T-cell (primary cell): ENCODE data around the gene RAB11A. TPM values are rescaled to one million over a fixed set of nuclear protein-coding genes. Genes with fewer than 3 reads are reported as not detected.

ENCODE experiments used
- ATAC-seq, 4 experiments: fragments of 200-7000 bp in 3 of 4; fragments of 150-1000 bp in 1 of 4; cut with Tn5 transposase; replicated peaks in 1 of 4; 1 replicate in 3 of 4; 2 replicates in 1 of 4; pipeline ENCODE4 v1.10.0; 2021; ENCODE audit warnings: moderate library complexity in 3 of 4, mild to moderate bottlenecking in 2 of 4, moderate number of reproducible peaks in 1 of 4
- CTCF ChIA-PET, 2 donors: fragments of 300-600 bp; sonication (Branson Sonifier 250); formaldehyde crosslinking; loops; one replicate each; lab custom pipeline; 2022; ENCODE audit warnings: antibody characterized with exemption in 2 of 2; lab: Charles Lee
- POLR2A ChIA-PET, 2 donors: fragments of 300-600 bp; sonication (Branson Sonifier 250); formaldehyde crosslinking; loops; one replicate each; lab custom pipeline; 2022; ENCODE audit warnings: antibody characterized with exemption in 2 of 2; lab: Charles Lee
- DNase-seq, 35 experiments: peaks; one replicate each; pipeline versions ENCODE4 v3.0.0 to v3.0.0-alpha.2; 2013 to 2023
- H3K27ac ChIP-seq: one replicate; pipeline ENCODE4 v1.5.1; 2013; ENCODE audit warnings: low read length
- H3K27me3 ChIP-seq, 2 experiments: replicated peaks in 1 of 2; 1 replicate in 1 of 2; 2 replicates in 1 of 2; pipeline versions ENCODE4 v1.6.1 to v1.7.0; 2013; ENCODE audit warnings: low read length in 1 of 2, mixed read lengths in 1 of 2; ENCODE audit not compliant: control insufficient read depth in 2 of 2, insufficient read depth in 2 of 2; ENCODE audit errors: extremely low read depth in 1 of 2
- H3K36me3 ChIP-seq, 2 donors: 1 replicate in 1 of 2; 2 replicates in 1 of 2; pipeline versions ENCODE4 v1.6.1 to v1.7.0; 2013; ENCODE audit warnings: low read length in 1 of 2; ENCODE audit not compliant: control insufficient read depth in 2 of 2, insufficient read depth in 1 of 2; ENCODE audit errors: extremely low read depth in 1 of 2
- H3K4me1 ChIP-seq, 2 experiments: 1 replicate in 1 of 2; 2 replicates in 1 of 2; pipeline versions ENCODE4 v1.6.1 to v1.7.0; 2013; ENCODE audit warnings: low read length in 2 of 2, mixed read lengths in 1 of 2; ENCODE audit not compliant: insufficient read depth in 2 of 2, control insufficient read depth in 1 of 2; ENCODE audit errors: extremely low read depth in 1 of 2
- H3K4me3 ChIP-seq, 2 donors: 1 replicate in 1 of 2; 2 replicates in 1 of 2; pipeline versions ENCODE4 v1.5.1 to v1.7.0; 2013; ENCODE audit warnings: mild to moderate bottlenecking in 2 of 2, low read length in 1 of 2, moderate library complexity in 1 of 2; ENCODE audit not compliant: control insufficient read depth in 1 of 2; ENCODE audit errors: extremely low read depth in 1 of 2
- H3K9me3 ChIP-seq: 2 replicates; pipeline ENCODE4 v1.7.0; 2013
- H3K27ac Mint-ChIP-seq, 2 donors: one replicate each; pipeline ENCODE4 v1.8.0; 2020 to 2021; ENCODE audit warnings: mild to moderate bottlenecking in 2 of 2, mixed read lengths in 2 of 2
- H3K27me3 Mint-ChIP-seq, 2 donors: one replicate each; pipeline ENCODE4 v1.8.0; 2021 to 2022; ENCODE audit warnings: mixed read lengths in 2 of 2
- H3K36me3 Mint-ChIP-seq: one replicate; pipeline ENCODE4 v1.8.0; 2021; ENCODE audit warnings: mixed read lengths
- H3K4me1 Mint-ChIP-seq, 3 donors: one replicate each; pipeline ENCODE4 v1.8.0; 2020 to 2022; ENCODE audit warnings: mixed read lengths in 3 of 3, mild to moderate bottlenecking in 1 of 3
- H3K4me3 Mint-ChIP-seq, 3 donors: one replicate each; pipeline ENCODE4 v1.8.0; 2020 to 2022; ENCODE audit warnings: mild to moderate bottlenecking in 3 of 3, mixed read lengths in 3 of 3, moderate library complexity in 3 of 3
- H3K9me3 Mint-ChIP-seq, 3 donors: one replicate each; pipeline ENCODE4 v1.8.0; 2020 to 2022; ENCODE audit warnings: mixed read lengths in 3 of 3
- WGBS: methylation state at CpG from one replicate; pipeline ENCODE4 v1.1.5; 2013; ENCODE audit warnings: missing lambda C conversion rate; ENCODE audit not compliant: insufficient coverage; 5-methylcytosine and 5-hydroxymethylcytosine counted together
- total RNA-seq, 35 experiments: library from RNA in 6 of 35; stranded (reverse) in 6 of 35; fragments of 120-200 nt in 1 of 35; gene quantifications; one replicate each; pipeline versions ENCODE4 v1.2.1 to v1.2.4 and lab custom pipeline; 2013 to 2026

The RAB11A gene
- total RNA-seq, 5 donors from 2014 or later (not counting 1 experiment from before 2014, with no cell fraction given), result 82.4 to 103 (median 97.5) TPM

GRCh38 chr15:65900488-65900887, 31.2 kb downstream of the RAB11A start:
- Histone ChIP-seq H3K4me1 (no peaks in the 10 kb centered on the region), H3K27ac (no peak overlapping the region), H3K9me3 (no peaks in the 10 kb centered on the region), H3K4me3 (no peak overlapping the region), H3K27me3 (no peaks in the 10 kb centered on the region), H3K36me3 (peaks cover 8 to 39% of the 10 kb centered on the region in 2 donors)
- Mint-ChIP-seq H3K4me1 (peaks cover 5 to 10% (median 8%) of the 10 kb centered on the region in 3 donors), H3K36me3 (peaks cover 61% of the 10 kb centered on the region), H3K9me3 (no peaks in the 10 kb centered on the region), H3K27ac (no peak overlapping the region), H3K27me3 (no peaks in the 10 kb centered on the region), H3K4me3 (no peak overlapping the region)
- ChIA-PET POLR2A (no interaction called here), CTCF (no interaction called here)
- WGBS, result no CpG with 5 or more reads among the region's 3 CpGs
- DNase-seq (no peak), ATAC-seq (no peak)

- ChIA-PET CTCF (no interaction called here), POLR2A (no interaction called here)
- Mint-ChIP-seq H3K4me3 (no peak overlapping the region), H3K36me3 (peaks cover 60% of the 10 kb centered on the region), H3K4me1 (peaks cover 5 to 10% (median 8%) of the 10 kb centered on the region in 3 donors), H3K27ac (no peak overlapping the region), H3K27me3 (no peaks in the 10 kb centered on the region), H3K9me3 (no peaks in the 10 kb centered on the region)
- no peak for ATAC-seq
- no peak overlapping the region for H3K27ac ChIP-seq
- no peaks in the 10 kb centered on the region for H3K27me3 ChIP-seq
- H3K4me1 ChIP-seq, result no peaks in the 10 kb centered on the region
- H3K36me3 ChIP-seq, result peaks cover 8 to 42% of the 10 kb centered on the region in 2 donors
- WGBS, result 100% methylated on average over 1 of the region's 2 CpGs
- H3K9me3 ChIP-seq, result no peaks in the 10 kb centered on the region
- DNase-seq, result no peak
- H3K4me3 ChIP-seq, result no peak overlapping the region
These were observed 32.0 kb downstream of the RAB11A start for GRCh38 chr15:65901336-65901735.

DNA sequence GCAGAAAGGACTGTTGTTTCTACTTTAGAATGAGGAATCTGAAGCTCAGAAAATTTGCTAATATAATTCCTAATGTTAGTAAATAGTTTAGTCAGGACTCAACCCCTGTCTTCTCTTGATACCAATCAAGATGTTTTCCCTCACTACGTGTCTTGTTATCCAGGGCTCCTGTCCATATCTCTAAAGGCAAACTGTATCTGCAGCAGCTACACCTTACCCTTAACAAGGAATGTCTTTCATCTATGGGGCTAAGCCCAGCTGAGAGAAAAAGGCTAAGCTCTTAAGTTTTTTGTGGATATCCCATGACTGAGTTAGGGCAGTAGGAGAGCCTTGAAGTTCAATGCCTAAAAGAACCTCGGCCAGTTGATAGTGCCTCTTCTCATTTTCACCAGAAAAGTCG, 32.5 kb downstream of the RAB11A start:
- CTCF ChIA-PET, result no interaction called here
- no peaks in the 10 kb centered on the region for H3K27me3 ChIP-seq
- Mint-ChIP-seq H3K27me3 (no peaks in the 10 kb centered on the region), H3K36me3 (peaks cover 60% of the 10 kb centered on the region), H3K27ac (no peak overlapping the region), H3K4me1 (peaks cover 5 to 10% (median 8%) of the 10 kb centered on the region in 3 donors), H3K9me3 (no peaks in the 10 kb centered on the region), H3K4me3 (no peak overlapping the region)
- no peaks in the 10 kb centered on the region for H3K9me3 ChIP-seq
- H3K27ac ChIP-seq, result no peak overlapping the region
- no peak overlapping the region for H3K4me3 ChIP-seq
- no CpG with 5 or more reads among the region's 3 CpGs for WGBS
- ATAC-seq (no peak), DNase-seq (no peak)
- peaks cover 8 to 47% of the 10 kb centered on the region in 2 donors for H3K36me3 ChIP-seq
- H3K4me1 ChIP-seq, result no peaks in the 10 kb centered on the region
- POLR2A ChIA-PET, result no interaction called here

GRCh38 chr15:65902373-65902772, 33.1 kb downstream of the RAB11A start:
- H3K4me1 ChIP-seq, result no peaks in the 10 kb centered on the region
- peaks cover 5 to 10% (median 8%) of the 10 kb centered on the region in 3 donors for H3K4me1 Mint-ChIP-seq
- peak in 3 of 35 experiments; percentile 6 to 49 (median 11) for DNase-seq
- no peak overlapping the region for H3K27ac ChIP-seq
- H3K27ac Mint-ChIP-seq, result no peak overlapping the region
- H3K36me3 ChIP-seq, result peaks cover 8 to 44% of the 10 kb centered on the region in 2 donors
- no peaks in the 10 kb centered on the region for H3K27me3 Mint-ChIP-seq
- no peaks in the 10 kb centered on the region for H3K9me3 Mint-ChIP-seq
- no peaks in the 10 kb centered on the region for H3K27me3 ChIP-seq
- CTCF ChIA-PET, result no interaction called here
- ATAC-seq, result no peak
- H3K9me3 ChIP-seq, result no peaks in the 10 kb centered on the region
- no peak overlapping the region for H3K4me3 Mint-ChIP-seq
- WGBS, result no CpG with 5 or more reads among the region's 1 CpG
- H3K4me3 ChIP-seq, result no peak overlapping the region
- peaks cover 61% of the 10 kb centered on the region for H3K36me3 Mint-ChIP-seq
- POLR2A ChIA-PET, result no interaction called here

DNA sequence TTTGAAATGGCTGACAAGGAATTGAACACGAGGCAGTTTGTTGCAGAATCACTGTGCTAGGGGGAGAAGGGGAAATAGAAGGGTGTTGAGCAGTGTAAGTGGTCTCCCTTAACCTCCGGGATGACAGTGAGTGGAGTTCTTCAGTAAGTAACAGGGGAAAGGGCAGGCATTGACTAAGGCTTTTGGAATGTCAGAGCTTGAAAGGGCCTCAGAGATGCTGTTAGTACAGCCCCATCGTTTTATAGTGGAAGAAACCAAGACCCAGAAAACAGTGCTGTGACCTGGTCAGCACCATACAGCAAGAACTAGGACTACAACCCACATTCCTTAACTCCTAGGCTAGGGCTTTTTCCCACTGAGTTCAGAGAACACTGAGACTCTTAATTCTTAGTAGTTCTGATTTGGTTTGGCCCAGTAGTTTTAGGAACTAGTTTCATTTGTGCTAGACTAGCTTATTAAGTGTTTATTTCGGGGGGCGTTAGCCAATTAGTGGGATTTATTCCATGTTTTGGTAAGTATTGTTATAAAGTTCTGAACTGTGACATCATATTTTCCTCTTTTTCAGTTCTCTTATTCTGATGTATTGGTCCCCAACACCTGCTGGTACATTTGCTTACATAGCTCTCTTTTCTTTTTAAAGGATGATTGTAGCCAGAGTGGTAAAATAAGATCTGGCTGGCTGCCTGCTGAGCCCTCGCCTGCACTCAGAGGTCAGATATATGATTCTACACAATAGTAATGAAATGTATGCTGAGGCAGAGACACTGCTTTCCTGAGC, 34.2 kb downstream of the RAB11A start:
- H3K4me3 Mint-ChIP-seq, result no peak overlapping the region
- no peaks in the 10 kb centered on the region for H3K4me1 ChIP-seq
- ChIA-PET CTCF (no interaction called here), POLR2A (no interaction called here)
- H3K4me3 ChIP-seq, result no peak overlapping the region
- no peaks in the 10 kb centered on the region for H3K27me3 ChIP-seq
- ATAC-seq (no peak), DNase-seq (no peak)
- H3K4me1 Mint-ChIP-seq, result peaks cover 5 to 10% (median 8%) of the 10 kb centered on the region in 3 donors
- WGBS, result 100% methylated on average over 2 of the region's 6 CpGs
- H3K36me3 Mint-ChIP-seq, result peaks cover 55% of the 10 kb centered on the region
- no peak overlapping the region for H3K27ac ChIP-seq
- H3K9me3 ChIP-seq, result no peaks in the 10 kb centered on the region
- no peaks in the 10 kb centered on the region for H3K27me3 Mint-ChIP-seq
- peaks cover 11 to 47% of the 10 kb centered on the region in 2 donors for H3K36me3 ChIP-seq
- H3K9me3 Mint-ChIP-seq, result no peaks in the 10 kb centered on the region
- no peak overlapping the region for H3K27ac Mint-ChIP-seq

- H3K9me3 ChIP-seq, result no peaks in the 10 kb centered on the region
- Mint-ChIP-seq H3K36me3 (peaks cover 52% of the 10 kb centered on the region), H3K4me1 (peaks cover 5 to 10% (median 8%) of the 10 kb centered on the region in 3 donors), H3K9me3 (no peaks in the 10 kb centered on the region), H3K27ac (no peak overlapping the region), H3K4me3 (no peak overlapping the region), H3K27me3 (no peaks in the 10 kb centered on the region)
- CTCF ChIA-PET, result no interaction called here
- peaks cover 10 to 41% of the 10 kb centered on the region in 2 donors for H3K36me3 ChIP-seq
- no peaks in the 10 kb centered on the region for H3K4me1 ChIP-seq
- ATAC-seq, result no peak
- DNase-seq, result no peak
- POLR2A ChIA-PET, result interaction anchor here in 1 of 2 donors (0.6 kb wide), 1 partner anchor 126 kb away, joined by 8 read pairs; no protein-coding TSS in a partner anchor
- no peaks in the 10 kb centered on the region for H3K27me3 ChIP-seq
- H3K4me3 ChIP-seq, result no peak overlapping the region
- WGBS, result 100% methylated on average over 1 of the region's 4 CpGs
- no peak overlapping the region for H3K27ac ChIP-seq
These were observed 35.0 kb downstream of the RAB11A start for GRCh38 chr15:65904301-65904700.
